GM18517 (cell line): ENCODE measurements around the gene ARSG.
"Not testable (repeated sequence)": the region's sequence is repeated elsewhere in the genome, so short reads cannot be mapped to it uniquely, and the experiment has no call there.

Experiments
- ATAC-seq: cut with Tn5 transposase; IDR thresholded peaks from one replicate; pipeline ENCODE4 v1.9.1; 2021; ENCODE audit warnings: mild to moderate bottlenecking, moderate library complexity; ENCODE audit not compliant: unreplicated experiment

Gene ARSG

GRCh38 chr17:68304706-68305105 is 13.4 kb downstream of the ARSG start:
- no peak for ATAC-seq

- no peak for ATAC-seq
These were observed 13.8 kb downstream of the ARSG start for GRCh38 chr17:68305142-68305541.

GRCh38 chr17:68306819-68307218 is 15.5 kb downstream of the ARSG start:
- ATAC-seq: no peak

- no peak for ATAC-seq
These were observed 16.1 kb downstream of the ARSG start for GRCh38 chr17:68307443-68307842.

- not testable (repeated sequence) for ATAC-seq
These were observed 17.2 kb downstream of the ARSG start for GRCh38 chr17:68308486-68308885.

- ATAC-seq: not testable (repeated sequence)
These were observed 17.9 kb downstream of the ARSG start for GRCh38 chr17:68309066-68309670.

- ATAC-seq: no peak
These were observed 18.9 kb downstream of the ARSG start for GRCh38 chr17:68310152-68310551.

GRCh38 chr17:68314916-68315535 is 23.7 kb downstream of the ARSG start:
- no peak for ATAC-seq

GRCh38 chr17:68315930-68316329 is 24.6 kb downstream of the ARSG start:
- no peak for ATAC-seq

GRCh38 chr17:68317458-68317857 is 26.2 kb downstream of the ARSG start:
- ATAC-seq: no peak

- ATAC-seq: no peak
These were observed 27.1 kb downstream of the ARSG start for GRCh38 chr17:68318103-68318991.

- no peak for ATAC-seq
These were observed 28.3 kb downstream of the ARSG start for GRCh38 chr17:68319410-68320162.

GRCh38 chr17:68320311-68320865 is 29.1 kb downstream of the ARSG start:
- no peak for ATAC-seq

- no peak for ATAC-seq
These were observed 29.8 kb downstream of the ARSG start for GRCh38 chr17:68320943-68321555.

- no peak for ATAC-seq
These were observed 30.3 kb downstream of the ARSG start for GRCh38 chr17:68321556-68321954.

GRCh38 chr17:68322630-68323029 is 31.3 kb downstream of the ARSG start:
- no peak for ATAC-seq

GRCh38 chr17:68324114-68324513 is 32.8 kb downstream of the ARSG start:
- no peak for ATAC-seq

- no peak for ATAC-seq
These were observed 33.5 kb downstream of the ARSG start for GRCh38 chr17:68324654-68325336.

GRCh38 chr17:68325961-68326360 is 34.7 kb downstream of the ARSG start:
- no peak for ATAC-seq

GRCh38 chr17:68326681-68327080 is 35.4 kb downstream of the ARSG start:
- no peak for ATAC-seq
